A549 (cell line): Measurements from ENCODE around the gene CDX1. TPM values are rescaled to one million over a fixed set of nuclear protein-coding genes. Genes with fewer than 3 reads are reported as not detected.

ENCODE experiments used
- ATAC-seq, 2 experiments: fragments of 200-7000 bp in 1 of 2; fragments of >200 bp in 1 of 2; cut with Nextera tagmentation in 1 of 2; cut with Tn5 transposase in 1 of 2; 3 replicates each; pipeline versions ENCODE4 v1.8.0 to v1.9.1; 2018 to 2020; ENCODE audit warnings: mild to moderate bottlenecking in 1 of 2, moderate library complexity in 1 of 2
- CTCF ChIA-PET: fragments of 300-600 bp; sonication (Branson Sonifier 250); formaldehyde crosslinking; extraction: SDS; loops from one replicate; lab custom pipeline; 2021; ENCODE audit warnings: antibody characterized with exemption, inconsistent platforms; lab: Yijun Ruan, JAX
- POLR2A ChIA-PET: fragments of 350-600 bp; formaldehyde crosslinking; extraction: SDS; loops from one replicate; lab custom pipeline; 2021; ENCODE audit warnings: antibody characterized with exemption, inconsistent platforms; lab: Yijun Ruan, JAX
- DNase-seq, 2 experiments: peaks; one replicate each; pipeline versions ENCODE4 v3.0.0 to v3.0.0-alpha.2; 2011 to 2016; ENCODE audit warnings: low read depth in 1 of 2, low spot score in 1 of 2
- FAIRE-seq: peaks from 2 replicates; lab custom pipeline; 2011; peaks lifted over from hg19 to GRCh38; lab: Jason Lieb, UNC
- H3K27ac ChIP-seq, 2 experiments: fragments of >200 bp; sonication (Bioruptor Twin); formaldehyde crosslinking; 3 replicates each; pipeline ENCODE4 v1.5.1; 2016 to 2017
- H3K4me1 ChIP-seq: fragments of >200 bp; sonication (Bioruptor Twin); formaldehyde crosslinking; 3 replicates; pipeline ENCODE4 v1.6.1; 2016
- H3K4me2 ChIP-seq: fragments of >200 bp; sonication (Bioruptor Twin); formaldehyde crosslinking; 3 replicates; pipeline ENCODE4 v1.6.1; 2016
- H3K4me3 ChIP-seq: fragments of >200 bp; sonication (Bioruptor Twin); formaldehyde crosslinking; 3 replicates; pipeline ENCODE4 v1.5.1; 2016
- H3K9me3 ChIP-seq: fragments of >200 bp; sonication (Bioruptor Twin); formaldehyde crosslinking; 3 replicates; pipeline ENCODE4 v1.6.1; 2016
- BHLHE40 ChIP-seq: IDR thresholded peaks from 2 replicates; pipeline ENCODE4 v1.6.1; 2012; ENCODE audit warnings: low read depth, low read length, inconsistent platforms
- CBX2 ChIP-seq: fragments of 200-600 bp; sonication (generic); IDR thresholded peaks from 2 replicates; pipeline ENCODE4 v1.6.1; 2016; ENCODE audit warnings: low read depth, mild to moderate bottlenecking, borderline replicate concordance
- CBX8 ChIP-seq: fragments of 200-600 bp; sonication (generic); IDR thresholded peaks from 2 replicates; pipeline ENCODE4 v1.6.1; 2016
- CEBPB ChIP-seq, 2 experiments: fragments of >200 bp in 1 of 2; sonication (Bioruptor Twin) in 1 of 2; formaldehyde crosslinking in 1 of 2; IDR thresholded peaks; 2 replicates each; pipeline ENCODE4 v1.6.1; 2012 to 2016
- CHD2 ChIP-seq: fragments of 150-350 bp; IDR thresholded peaks from 2 replicates; pipeline ENCODE4 v1.6.1; 2014; ENCODE audit warnings: low read length; ENCODE audit not compliant: partially characterized antibody
- EHF ChIP-seq: fragments of 250-450 bp; sonication (Bioruptor Pico); IDR thresholded peaks from 2 replicates; pipeline ENCODE4 v1.5.0; 2020; ENCODE audit warnings: mild to moderate bottlenecking
- EP300 ChIP-seq, 2 experiments: fragments of >200 bp; sonication (Bioruptor Twin); formaldehyde crosslinking; IDR thresholded peaks; 2 replicates in 1 of 2; 3 replicates in 1 of 2; pipeline ENCODE4 v1.6.1; 2016 to 2017
- ESRRA ChIP-seq: fragments of 150-350 bp; IDR thresholded peaks from 2 replicates; pipeline ENCODE4 v1.6.1; 2014; ENCODE audit warnings: mild to moderate bottlenecking, low read length, borderline replicate concordance
- FOSB ChIP-seq: fragments of 250-450 bp; sonication (Bioruptor Pico); IDR thresholded peaks from 2 replicates; pipeline ENCODE4 v1.5.0; 2020; ENCODE audit warnings: mild to moderate bottlenecking, moderate library complexity
- HDAC2 ChIP-seq: fragments of 200-600 bp; sonication (generic); IDR thresholded peaks from 2 replicates; pipeline ENCODE4 v1.6.1; 2016
- HES2 ChIP-seq: fragments of >200 bp; sonication (Bioruptor Twin); formaldehyde crosslinking; IDR thresholded peaks from 2 replicates; pipeline ENCODE4 v1.6.1; 2016
- JUN ChIP-seq, 2 experiments: fragments of >200 bp; sonication (Bioruptor Twin); formaldehyde crosslinking; IDR thresholded peaks; 2 replicates in 1 of 2; 3 replicates in 1 of 2; pipeline ENCODE4 v1.6.1; 2016 to 2017
- KDM5A ChIP-seq: fragments of 200-600 bp; sonication (generic); IDR thresholded peaks from 2 replicates; pipeline ENCODE4 v1.6.1; 2016; ENCODE audit warnings: antibody characterized with exemption, mild to moderate bottlenecking
- MAFK ChIP-seq: fragments of 450-650 bp; IDR thresholded peaks from 2 replicates; pipeline ENCODE4 v1.6.1; 2014; ENCODE audit not compliant: partially characterized antibody
- MYC ChIP-seq: IDR thresholded peaks from 2 replicates; pipeline ENCODE4 v1.6.1; 2012; ENCODE audit warnings: mild to moderate bottlenecking, inconsistent platforms, low read length, improper control_type of control experiment, borderline replicate concordance
- NPAS2 ChIP-seq: fragments of 250-450 bp; sonication (Bioruptor Pico); IDR thresholded peaks from 2 replicates; pipeline ENCODE4 v1.8.0; 2022; ENCODE audit warnings: mild to moderate bottlenecking, moderate library complexity, borderline replicate concordance
- RARB ChIP-seq: fragments of 250-450 bp; sonication (Bioruptor Pico); IDR thresholded peaks from 2 replicates; pipeline ENCODE4 v1.8.0; 2021; ENCODE audit warnings: mild to moderate bottlenecking, moderate library complexity
- SMC3 ChIP-seq: fragments of >200 bp; sonication (Bioruptor Twin); formaldehyde crosslinking; IDR thresholded peaks from 3 replicates; pipeline ENCODE4 v1.6.1; 2018; ENCODE audit warnings: inconsistent platforms
- ZC3H11A ChIP-seq: fragments of 450-650 bp; IDR thresholded peaks from 2 replicates; pipeline ENCODE4 v1.6.1; 2014; ENCODE audit warnings: antibody characterized with exemption, mild to moderate bottlenecking
- ZFP36 ChIP-seq: fragments of 450-650 bp; IDR thresholded peaks from 2 replicates; pipeline ENCODE4 v1.6.1; 2014; ENCODE audit warnings: borderline replicate concordance; ENCODE audit not compliant: partially characterized antibody
- ZNF302 ChIP-seq: fragments of 250-450 bp; sonication (Bioruptor Pico); IDR thresholded peaks from 2 replicates; pipeline ENCODE4 v1.9.0; 2021; ENCODE audit warnings: inconsistent platforms, mild to moderate bottlenecking, moderate library complexity
- ZSCAN20 ChIP-seq: fragments of 250-450 bp; sonication (Bioruptor Pico); IDR thresholded peaks from 2 replicates; pipeline ENCODE4 v1.8.0; 2022; ENCODE audit warnings: mild to moderate bottlenecking, moderate library complexity
- WGBS: methylation state at CpG from one replicate; pipeline ENCODE4 v1.1.6; 2017; ENCODE audit errors: missing lambda C conversion rate; 5-methylcytosine and 5-hydroxymethylcytosine counted together
- polyA plus RNA-seq, 4 experiments: library from polyadenylated mRNA; depleted of rRNA in 3 of 4; stranded (reverse); fragments of >200 nt; fragmentation: RNase III in 1 of 4; extraction: RNeasy Plus Mini Kit Qiagen cat#74134 plus additional on column Dnase treatment in 1 of 4; gene quantifications; 2 replicates in 3 of 4; 3 replicates in 1 of 4; pipeline ENCODE4 v1.2.3, GENCODE V29; 2011 to 2017
- TF ChIP-seq, protein P1 (sequence below): fragments of >200 bp; sonication (Bioruptor Twin); formaldehyde crosslinking; IDR thresholded peaks from 3 replicates; pipeline ENCODE4 v1.5.1; 2016
- TF ChIP-seq, protein P2 (sequence below): IDR thresholded peaks from 2 replicates; pipeline ENCODE4 v1.6.1; 2012; ENCODE audit warnings: low read depth, borderline replicate concordance
- TF ChIP-seq, protein P3 (sequence below): fragments of 250-450 bp; sonication (Bioruptor Pico); IDR thresholded peaks from 2 replicates; pipeline ENCODE4 v1.5.0; 2021; ENCODE audit warnings: mild to moderate bottlenecking, moderate library complexity, borderline replicate concordance
- TF ChIP-seq, protein P4 (sequence below): IDR thresholded peaks from 2 replicates; pipeline ENCODE4 v1.6.1; 2012

CDX1 gene
- polyA plus RNA-seq, 2 of the 4 experiments (the other 2 are of a cell fraction), result not detected

GRCh38 chr5:150156027-150156368 is 10.6 kb upstream of the CDX1 start:
- ChIA-PET CTCF (interaction anchor here (8.8 kb wide), 1 partner anchor 61 kb away, joined by 140 read pairs; no protein-coding TSS in a partner anchor), POLR2A (no interaction called here)
- Histone ChIP-seq H3K4me2 (no peak overlapping the region), H3K9me3 (no peaks in the 10 kb centered on the region), H3K4me3 (no peak overlapping the region), H3K4me1 (no peaks in the 10 kb centered on the region), H3K27ac (no peak overlapping the region)
- WGBS, result 85% methylated on average over 9 of the region's 9 CpGs
- TF ChIP-seq SMC3 (no peak), MYC (no peak), CBX8 (no peak), KDM5A (no peak), NPAS2 (CRISPR knock-in tag) (no peak), CEBPB (IDR thresholded peaks at IDR 0.05) (no peak), EHF (CRISPR knock-in tag) (no peak), ZC3H11A (no peak), CBX2 (no peak), FOSB (CRISPR knock-in tag) (no peak), MAFK (no peak), ESRRA (no peak), ZNF302 (CRISPR knock-in tag) (no peak), HDAC2 (no peak)
- TF ChIP-seq, protein P1, sequence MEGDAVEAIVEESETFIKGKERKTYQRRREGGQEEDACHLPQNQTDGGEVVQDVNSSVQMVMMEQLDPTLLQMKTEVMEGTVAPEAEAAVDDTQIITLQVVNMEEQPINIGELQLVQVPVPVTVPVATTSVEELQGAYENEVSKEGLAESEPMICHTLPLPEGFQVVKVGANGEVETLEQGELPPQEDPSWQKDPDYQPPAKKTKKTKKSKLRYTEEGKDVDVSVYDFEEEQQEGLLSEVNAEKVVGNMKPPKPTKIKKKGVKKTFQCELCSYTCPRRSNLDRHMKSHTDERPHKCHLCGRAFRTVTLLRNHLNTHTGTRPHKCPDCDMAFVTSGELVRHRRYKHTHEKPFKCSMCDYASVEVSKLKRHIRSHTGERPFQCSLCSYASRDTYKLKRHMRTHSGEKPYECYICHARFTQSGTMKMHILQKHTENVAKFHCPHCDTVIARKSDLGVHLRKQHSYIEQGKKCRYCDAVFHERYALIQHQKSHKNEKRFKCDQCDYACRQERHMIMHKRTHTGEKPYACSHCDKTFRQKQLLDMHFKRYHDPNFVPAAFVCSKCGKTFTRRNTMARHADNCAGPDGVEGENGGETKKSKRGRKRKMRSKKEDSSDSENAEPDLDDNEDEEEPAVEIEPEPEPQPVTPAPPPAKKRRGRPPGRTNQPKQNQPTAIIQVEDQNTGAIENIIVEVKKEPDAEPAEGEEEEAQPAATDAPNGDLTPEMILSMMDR, result no peak
- TF ChIP-seq, protein P2, sequence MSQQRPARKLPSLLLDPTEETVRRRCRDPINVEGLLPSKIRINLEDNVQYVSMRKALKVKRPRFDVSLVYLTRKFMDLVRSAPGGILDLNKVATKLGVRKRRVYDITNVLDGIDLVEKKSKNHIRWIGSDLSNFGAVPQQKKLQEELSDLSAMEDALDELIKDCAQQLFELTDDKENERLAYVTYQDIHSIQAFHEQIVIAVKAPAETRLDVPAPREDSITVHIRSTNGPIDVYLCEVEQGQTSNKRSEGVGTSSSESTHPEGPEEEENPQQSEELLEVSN, result no peak
- TF ChIP-seq, protein P3, sequence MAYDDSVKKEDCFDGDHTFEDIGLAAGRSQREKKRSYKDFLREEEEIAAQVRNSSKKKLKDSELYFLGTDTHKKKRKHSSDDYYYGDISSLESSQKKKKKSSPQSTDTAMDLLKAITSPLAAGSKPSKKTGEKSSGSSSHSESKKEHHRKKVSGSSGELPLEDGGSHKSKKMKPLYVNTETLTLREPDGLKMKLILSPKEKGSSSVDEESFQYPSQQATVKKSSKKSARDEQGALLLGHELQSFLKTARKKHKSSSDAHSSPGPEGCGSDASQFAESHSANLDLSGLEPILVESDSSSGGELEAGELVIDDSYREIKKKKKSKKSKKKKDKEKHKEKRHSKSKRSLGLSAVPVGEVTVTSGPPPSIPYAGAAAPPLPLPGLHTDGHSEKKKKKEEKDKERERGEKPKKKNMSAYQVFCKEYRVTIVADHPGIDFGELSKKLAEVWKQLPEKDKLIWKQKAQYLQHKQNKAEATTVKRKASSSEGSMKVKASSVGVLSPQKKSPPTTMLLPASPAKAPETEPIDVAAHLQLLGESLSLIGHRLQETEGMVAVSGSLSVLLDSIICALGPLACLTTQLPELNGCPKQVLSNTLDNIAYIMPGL (CRISPR knock-in tag), result no peak
- TF ChIP-seq, protein P4, sequence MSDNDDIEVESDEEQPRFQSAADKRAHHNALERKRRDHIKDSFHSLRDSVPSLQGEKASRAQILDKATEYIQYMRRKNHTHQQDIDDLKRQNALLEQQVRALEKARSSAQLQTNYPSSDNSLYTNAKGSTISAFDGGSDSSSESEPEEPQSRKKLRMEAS, result no peak
- FAIRE-seq (no peak), DNase-seq (no peak), ATAC-seq (no peak)

GRCh38 chr5:150156540-150156939 is 10.0 kb upstream of the CDX1 start:
- DNase-seq (no peak), FAIRE-seq (no peak), ATAC-seq (no peak)
- POLR2A ChIA-PET, result no interaction called here
- Histone ChIP-seq H3K9me3 (no peaks in the 10 kb centered on the region), H3K4me2 (no peak overlapping the region), H3K27ac (no peak overlapping the region), H3K4me1 (0 out of 3 replicates have a peak, but pooled peaks cover 3% of the 10 kb centered on the region), H3K4me3 (no peak overlapping the region)
- CTCF ChIA-PET, result interaction anchor here (1.2 to 8.8 kb wide), 5 partner anchors 13 to 194 kb away, joined by 3 to 140 read pairs (median 11); no protein-coding TSS in a partner anchor
- 61% methylated on average over 4 of the region's 4 CpGs for WGBS
- TF ChIP-seq RARB (CRISPR knock-in tag) (no peak), FOSB (CRISPR knock-in tag) (no peak), ZC3H11A (no peak)
- TF ChIP-seq, all 56 proteins: peak for 0

GRCh38 chr5:150157168-150157567 is 9.4 kb upstream of the CDX1 start:
- no peak overlapping the region for H3K27ac ChIP-seq
- no peak overlapping the region for H3K4me2 ChIP-seq
- ATAC-seq (no peak), FAIRE-seq (no peak), DNase-seq (no peak)
- WGBS, result 87% methylated on average over 3 of the region's 3 CpGs
- H3K4me1 ChIP-seq, result 0 out of 3 replicates have a peak, but pooled peaks cover 3% of the 10 kb centered on the region
- H3K9me3 ChIP-seq, result no peaks in the 10 kb centered on the region
- ChIA-PET CTCF (interaction anchor here (0.6 to 8.8 kb wide), 7 partner anchors 12 to 301 kb away, joined by 3 to 140 read pairs (median 7); no protein-coding TSS in a partner anchor), POLR2A (no interaction called here)
- H3K4me3 ChIP-seq, result no peak overlapping the region
- TF ChIP-seq CHD2 (no peak), ZFP36 (no peak), HDAC2 (no peak), HES2 (no peak), JUN (IDR thresholded peaks at IDR 0.05) (no peak), EP300 (IDR thresholded peaks at IDR 0.05) (no peak), ZSCAN20 (CRISPR knock-in tag) (no peak), BHLHE40 (no peak), MYC (no peak)
- TF ChIP-seq, protein P2, result no peak
- TF ChIP-seq, protein P1, result no peak
